GM12878 (cell line): ENCODE data around the gene VWA8. TPM values are rescaled to one million over a fixed set of nuclear protein-coding genes. Genes with fewer than 3 reads are reported as not detected.

Experiments
- BACH1 ChIP-seq: fragments of 450-650 bp; IDR thresholded peaks from 2 replicates; pipeline ENCODE4 v1.6.1; 2017; ENCODE audit warnings: mild to moderate bottlenecking, borderline replicate concordance
- CEBPZ ChIP-seq: fragments of 150-350 bp; IDR thresholded peaks from 2 replicates; pipeline ENCODE4 v1.6.1; 2016; ENCODE audit warnings: low read depth, low read length
- CHD4 ChIP-seq: fragments of 200-600 bp; sonication (generic); IDR thresholded peaks from 2 replicates; pipeline ENCODE4 v1.6.1; 2016; ENCODE audit warnings: mild to moderate bottlenecking
- CREB1 ChIP-seq: IDR thresholded peaks from 2 replicates; pipeline ENCODE4 v1.6.1; 2012; ENCODE audit warnings: low read depth, mild to moderate bottlenecking, inconsistent platforms
- EP300 ChIP-seq, 2 experiments: fragments of 150-350 bp in 1 of 2; IDR thresholded peaks; 2 replicates each; pipeline ENCODE4 v1.6.1; 2011 to 2012; ENCODE audit warnings: low read depth in 2 of 2, low read length in 2 of 2, borderline replicate concordance in 1 of 2, improper control_type of control experiment in 1 of 2, inconsistent platforms in 1 of 2; ENCODE audit not compliant: control insufficient read depth in 1 of 2
- ESRRA ChIP-seq: IDR thresholded peaks from 2 replicates; pipeline ENCODE4 v1.6.1; 2012; ENCODE audit warnings: mild to moderate bottlenecking, low read length, improper control_type of control experiment
- FOXM1 ChIP-seq: IDR thresholded peaks from 2 replicates; pipeline ENCODE4 v1.6.1; 2012; ENCODE audit warnings: low read depth, mild to moderate bottlenecking, inconsistent platforms, low read length, moderate library complexity
- IRF3 ChIP-seq: fragments of 450-650 bp; IDR thresholded peaks from 2 replicates; pipeline ENCODE4 v1.6.1; 2014; ENCODE audit warnings: mild to moderate bottlenecking
- KLF5 ChIP-seq: fragments of 450-650 bp; IDR thresholded peaks from 2 replicates; pipeline ENCODE4 v1.6.1; 2014; ENCODE audit warnings: mild to moderate bottlenecking; ENCODE audit not compliant: partially characterized antibody
- LARP7 ChIP-seq: fragments of 450-650 bp; IDR thresholded peaks from 2 replicates; pipeline ENCODE4 v1.6.1; 2017; ENCODE audit warnings: mild to moderate bottlenecking
- MEF2B ChIP-seq: fragments of 450-650 bp; IDR thresholded peaks from 2 replicates; pipeline ENCODE4 v1.6.1; 2018; ENCODE audit warnings: mild to moderate bottlenecking, moderate library complexity; ENCODE audit not compliant: partially characterized antibody, poor library complexity, severe bottlenecking
- MYC ChIP-seq: IDR thresholded peaks from 2 replicates; pipeline ENCODE4 v1.6.1; 2011; ENCODE audit warnings: mild to moderate bottlenecking, low read length, moderate library complexity, inconsistent platforms; ENCODE audit not compliant: insufficient read depth, insufficient replicate concordance, insufficient read length, severe bottlenecking
- PAX8 ChIP-seq: fragments of 450-650 bp; IDR thresholded peaks from 2 replicates; pipeline ENCODE4 v1.6.1; 2017; ENCODE audit warnings: mild to moderate bottlenecking, moderate library complexity
- RAD21 ChIP-seq: IDR thresholded peaks from 2 replicates; pipeline ENCODE4 v1.6.1; 2011; ENCODE audit warnings: mild to moderate bottlenecking, low read depth, low read length, moderate library complexity; ENCODE audit not compliant: insufficient read depth
- RELB ChIP-seq: fragments of 450-650 bp; IDR thresholded peaks from 2 replicates; pipeline ENCODE4 v1.6.1; 2017; ENCODE audit warnings: low read depth, mild to moderate bottlenecking, moderate library complexity
- SREBF1 ChIP-seq: IDR thresholded peaks from 2 replicates; pipeline ENCODE4 v1.6.1; 2012; ENCODE audit warnings: mild to moderate bottlenecking, low read length
- YBX1 ChIP-seq: fragments of 450-650 bp; IDR thresholded peaks from 2 replicates; pipeline ENCODE4 v1.6.1; 2016; ENCODE audit warnings: antibody characterized with exemption
- ZNF274 ChIP-seq: IDR thresholded peaks from one replicate; pipeline ENCODE4 v1.8.0; 2011; ENCODE audit not compliant: insufficient read length, insufficient read depth
- ZNF384 ChIP-seq: IDR thresholded peaks from 2 replicates; pipeline ENCODE4 v1.6.1; 2012; ENCODE audit warnings: low read depth, mild to moderate bottlenecking, low read length, improper control_type of control experiment, borderline replicate concordance
- polyA plus RNA-seq, 11 experiments: library from polyadenylated mRNA; depleted of rRNA in 4 of 11; unstranded in 6 of 11; stranded (reverse) in 5 of 11; fragments of >200 nt; fragmentation: Nextera tagmentation in 4 of 11; fragmentation: Illumina TruSeq in 1 of 11; extraction: Ambion mirVana in 4 of 11; extraction: Trizol in 1 of 11; gene quantifications; 1 replicate in 1 of 11; 2 replicates in 10 of 11; pipeline versions ENCODE4 v1.2.1 to v1.2.3, GENCODE V29; 2011 to 2016; ENCODE audit warnings: inconsistent platforms in 2 of 11, missing spikeins in 2 of 11, low read depth in 1 of 11
- total RNA-seq, 4 experiments: library from RNA; depleted of rRNA in 3 of 4; stranded (reverse); fragments of >200 nt in 3 of 4; fragmentation: Illumina TruSeq in 1 of 4; extraction: Trizol in 1 of 4; gene quantifications; 2 replicates each; pipeline versions ENCODE4 v1.2.1 to v1.2.3, GENCODE V29; 2013 to 2021
- TF ChIP-seq, protein P1 (sequence below): fragments of 450-650 bp; IDR thresholded peaks from 2 replicates; pipeline ENCODE4 v1.6.1; 2016; ENCODE audit warnings: mild to moderate bottlenecking
- TF ChIP-seq, protein P2 (sequence below): fragments of 450-650 bp; IDR thresholded peaks from 2 replicates; pipeline ENCODE4 v1.6.1; 2017; ENCODE audit warnings: antibody characterized with exemption, mild to moderate bottlenecking, moderate library complexity

The VWA8 gene
- total and polyA plus RNA-seq, 10 of the 15 experiments (the other 5 are each of a cell fraction or from before 2014, with no cell fraction given) = 3.0 to 21.8 (median 13.5) TPM

- TF ChIP-seq FOXM1 (no peak), KLF5 (no peak), RAD21 (no peak), MYC (no peak), PAX8 (no peak; the same call in 1 of the 2 replicates), MEF2B (peak; percentile 82), ZNF384 (no peak), IRF3 (no peak), YBX1 (no peak), SREBF1 (no peak), LARP7 (no peak), EP300 (IDR thresholded peaks at IDR 0.05; ENCODE audit: borderline replicate concordance in 1 of 2, control insufficient read depth in 1 of 2, low read depth in 2 of 2, low read length in 2 of 2) (peak; percentile 55 to 71; a peak in 2 of 4 replicates), CREB1 (no peak), BACH1 (peak; percentile 30; the same call in 1 of the 2 replicates), ZNF274 (no peak), ESRRA (no peak; the same call in 1 of the 2 replicates), CHD4 (no peak), CEBPZ (no peak), RELB (peak; percentile 60; the same call in 1 of the 2 replicates)
- TF ChIP-seq, protein P1, sequence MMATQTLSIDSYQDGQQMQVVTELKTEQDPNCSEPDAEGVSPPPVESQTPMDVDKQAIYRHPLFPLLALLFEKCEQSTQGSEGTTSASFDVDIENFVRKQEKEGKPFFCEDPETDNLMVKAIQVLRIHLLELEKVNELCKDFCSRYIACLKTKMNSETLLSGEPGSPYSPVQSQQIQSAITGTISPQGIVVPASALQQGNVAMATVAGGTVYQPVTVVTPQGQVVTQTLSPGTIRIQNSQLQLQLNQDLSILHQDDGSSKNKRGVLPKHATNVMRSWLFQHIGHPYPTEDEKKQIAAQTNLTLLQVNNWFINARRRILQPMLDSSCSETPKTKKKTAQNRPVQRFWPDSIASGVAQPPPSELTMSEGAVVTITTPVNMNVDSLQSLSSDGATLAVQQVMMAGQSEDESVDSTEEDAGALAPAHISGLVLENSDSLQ = peak; percentile 94
- TF ChIP-seq, protein P2, sequence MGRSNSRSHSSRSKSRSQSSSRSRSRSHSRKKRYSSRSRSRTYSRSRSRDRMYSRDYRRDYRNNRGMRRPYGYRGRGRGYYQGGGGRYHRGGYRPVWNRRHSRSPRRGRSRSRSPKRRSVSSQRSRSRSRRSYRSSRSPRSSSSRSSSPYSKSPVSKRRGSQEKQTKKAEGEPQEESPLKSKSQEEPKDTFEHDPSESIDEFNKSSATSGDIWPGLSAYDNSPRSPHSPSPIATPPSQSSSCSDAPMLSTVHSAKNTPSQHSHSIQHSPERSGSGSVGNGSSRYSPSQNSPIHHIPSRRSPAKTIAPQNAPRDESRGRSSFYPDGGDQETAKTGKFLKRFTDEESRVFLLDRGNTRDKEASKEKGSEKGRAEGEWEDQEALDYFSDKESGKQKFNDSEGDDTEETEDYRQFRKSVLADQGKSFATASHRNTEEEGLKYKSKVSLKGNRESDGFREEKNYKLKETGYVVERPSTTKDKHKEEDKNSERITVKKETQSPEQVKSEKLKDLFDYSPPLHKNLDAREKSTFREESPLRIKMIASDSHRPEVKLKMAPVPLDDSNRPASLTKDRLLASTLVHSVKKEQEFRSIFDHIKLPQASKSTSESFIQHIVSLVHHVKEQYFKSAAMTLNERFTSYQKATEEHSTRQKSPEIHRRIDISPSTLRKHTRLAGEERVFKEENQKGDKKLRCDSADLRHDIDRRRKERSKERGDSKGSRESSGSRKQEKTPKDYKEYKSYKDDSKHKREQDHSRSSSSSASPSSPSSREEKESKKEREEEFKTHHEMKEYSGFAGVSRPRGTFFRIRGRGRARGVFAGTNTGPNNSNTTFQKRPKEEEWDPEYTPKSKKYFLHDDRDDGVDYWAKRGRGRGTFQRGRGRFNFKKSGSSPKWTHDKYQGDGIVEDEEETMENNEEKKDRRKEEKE = no peak
Observed at GRCh38 chr13:41811588-41812021, 149.3 kb downstream of the VWA8 start (continued).
